ENCODE measurements around the gene MT1M. TPM values are rescaled to one million over a fixed set of nuclear protein-coding genes. Genes with fewer than 3 reads are reported as not detected.
"Not testable (repeated sequence)": the region's sequence is repeated elsewhere in the genome, so short reads cannot be mapped to it uniquely, and the experiment has no call there.

Gene MT1M
- total RNA-seq, 1 experiment from 2014 or later = 0.49 TPM

- Histone ChIP-seq H3K4me1 (ENCODE audit: insufficient read depth, low read length, poor library complexity, severe bottlenecking) (no peaks in the 10 kb centered on the region), H3K9me3 (ENCODE audit: low read depth, low read length, poor library complexity, severe bottlenecking) (no peaks in the 10 kb centered on the region), H3K4me3 (ENCODE audit: low read depth, low read length, poor library complexity, severe bottlenecking) (no peak overlapping the region), H3K27me3 (replicated peaks; ENCODE audit: insufficient read depth, low read depth, low read length, poor library complexity) (peaks cover 32% of the 10 kb centered on the region), H3K36me3 (ENCODE audit: insufficient read depth, low read length, poor library complexity, severe bottlenecking) (no peaks in the 10 kb centered on the region), H3K27ac (ENCODE audit: low read depth, low read length, poor library complexity, severe bottlenecking) (no peak overlapping the region)
- intact Hi-C loops (cut with micrococcal nuclease; ENCODE audit: unreplicated experiment) = no loop called here
- TF ChIP-seq CTCF (conservative IDR thresholded peaks at IDR 0.05; ENCODE audit: low read depth, low read length) (no peak), EZH2 (IDR thresholded peaks at IDR 0.05; ENCODE audit: borderline replicate concordance, low read depth, low read length, poor library complexity, severe bottlenecking) (no peak)
- CTCF ChIA-PET = no interaction called here
- BruUV-seq (replicated peaks) = no TSS peak
- no peak for DNase-seq (ENCODE audit: low spot score)
- POLR2A ChIA-PET (ENCODE audit: low non-redundant PET) = no interaction called here
Observed at GRCh38 chr16:56670620-56670934, 38.1 kb downstream of the MT1M start.

- H3K4me1 ChIP-seq (ENCODE audit: insufficient read depth, low read length, poor library complexity, severe bottlenecking); DNase-seq (ENCODE audit: low spot score); H3K27ac ChIP-seq (ENCODE audit: low read depth, low read length, poor library complexity, severe bottlenecking); H3K4me3 ChIP-seq (ENCODE audit: low read depth, low read length, poor library complexity, severe bottlenecking); BruUV-seq (replicated peaks); H3K9me3 ChIP-seq (ENCODE audit: low read depth, low read length, poor library complexity, severe bottlenecking); POLR2A ChIA-PET (ENCODE audit: low non-redundant PET); H3K36me3 ChIP-seq (ENCODE audit: insufficient read depth, low read length, poor library complexity, severe bottlenecking); CTCF ChIA-PET; intact Hi-C loops (cut with micrococcal nuclease; ENCODE audit: unreplicated experiment): not testable (repeated sequence)
- peaks cover 32% of the 10 kb centered on the region for H3K27me3 ChIP-seq (replicated peaks; ENCODE audit: insufficient read depth, low read depth, low read length, poor library complexity)
Observed at GRCh38 chr16:56671691-56672090, 39.2 kb downstream of the MT1M start.

GRCh38 chr16:56672171-56672570, 39.7 kb downstream of the MT1M start:
- POLR2A ChIA-PET (ENCODE audit: low non-redundant PET); H3K9me3 ChIP-seq (ENCODE audit: low read depth, low read length, poor library complexity, severe bottlenecking); CTCF ChIA-PET; BruUV-seq (replicated peaks); intact Hi-C loops (cut with micrococcal nuclease; ENCODE audit: unreplicated experiment); H3K36me3 ChIP-seq (ENCODE audit: insufficient read depth, low read length, poor library complexity, severe bottlenecking); H3K27ac ChIP-seq (ENCODE audit: low read depth, low read length, poor library complexity, severe bottlenecking); DNase-seq (ENCODE audit: low spot score); H3K4me3 ChIP-seq (ENCODE audit: low read depth, low read length, poor library complexity, severe bottlenecking); H3K4me1 ChIP-seq (ENCODE audit: insufficient read depth, low read length, poor library complexity, severe bottlenecking): not testable (repeated sequence)
- H3K27me3 ChIP-seq (replicated peaks; ENCODE audit: insufficient read depth, low read depth, low read length, poor library complexity) = peaks cover 30% of the 10 kb centered on the region

- H3K4me3 ChIP-seq (ENCODE audit: low read depth, low read length, poor library complexity, severe bottlenecking) = no peak overlapping the region
- peaks cover 22% of the 10 kb centered on the region for H3K27me3 ChIP-seq (replicated peaks; ENCODE audit: insufficient read depth, low read depth, low read length, poor library complexity)
- POLR2A ChIA-PET (ENCODE audit: low non-redundant PET) = no interaction called here
- no peak overlapping the region for H3K27ac ChIP-seq (ENCODE audit: low read depth, low read length, poor library complexity, severe bottlenecking)
- BruUV-seq (replicated peaks) = no TSS peak
- CTCF ChIA-PET = interaction anchor here (1.1 kb wide), 1 partner anchor 29 kb away, joined by 7 read pairs; no protein-coding TSS in a partner anchor
- intact Hi-C loops (cut with micrococcal nuclease; ENCODE audit: unreplicated experiment) = no loop called here
- no peaks in the 10 kb centered on the region for H3K36me3 ChIP-seq (ENCODE audit: insufficient read depth, low read length, poor library complexity, severe bottlenecking)
- H3K9me3 ChIP-seq (ENCODE audit: low read depth, low read length, poor library complexity, severe bottlenecking) = no peaks in the 10 kb centered on the region
- DNase-seq (ENCODE audit: low spot score) = no peak
- H3K4me1 ChIP-seq (ENCODE audit: insufficient read depth, low read length, poor library complexity, severe bottlenecking) = no peaks in the 10 kb centered on the region
- TF ChIP-seq EZH2 (IDR thresholded peaks at IDR 0.05; ENCODE audit: borderline replicate concordance, low read depth, low read length, poor library complexity, severe bottlenecking) = no peak
- TF ChIP-seq CTCF (conservative IDR thresholded peaks at IDR 0.05; ENCODE audit: low read depth, low read length) = no peak
Observed at GRCh38 chr16:56672761-56673536, 40.5 kb downstream of the MT1M start.
